Bronchial epithelial cell (primary cell): ENCODE data around the gene AKAP6. TPM values are rescaled to one million over a fixed set of nuclear protein-coding genes. Genes with fewer than 3 reads are reported as not detected.

Source experiments
- DNase-seq: peaks from one replicate; pipeline ENCODE4 v3.0.0-alpha.2; 2010; ENCODE audit warnings: low read depth
- FAIRE-seq: peaks from 2 replicates; lab custom pipeline; 2011; peaks lifted over from hg19 to GRCh38; lab: Jason Lieb, UNC
- H3K27me3 ChIP-seq: 2 replicates; pipeline ENCODE4 v1.5.1; 2011; ENCODE audit warnings: low read length; ENCODE audit not compliant: control insufficient read depth, insufficient read depth
- H3K36me3 ChIP-seq: 2 replicates; pipeline ENCODE4 v1.5.1; 2011; ENCODE audit warnings: low read length; ENCODE audit not compliant: control insufficient read depth, insufficient read depth
- H3K4me3 ChIP-seq: 2 replicates; pipeline ENCODE4 v1.5.1; 2011; ENCODE audit warnings: mild to moderate bottlenecking, low read depth, low read length, control low read depth
- total RNA-seq: library from RNA; depleted of rRNA; stranded (reverse); fragments of >200 nt; gene quantifications from 2 replicates; pipeline ENCODE4 v1.2.1, GENCODE V29; 2014
- TF ChIP-seq, protein P1 (sequence below): IDR thresholded peaks from 2 replicates; pipeline ENCODE4 v1.5.1; 2011; ENCODE audit warnings: mild to moderate bottlenecking, moderate library complexity, low read length, control low read depth, inconsistent platforms; ENCODE audit not compliant: insufficient read depth, severe bottlenecking

The AKAP6 gene
- total RNA-seq, 1 donor from 2014 or later, result 4.2 TPM

DNA sequence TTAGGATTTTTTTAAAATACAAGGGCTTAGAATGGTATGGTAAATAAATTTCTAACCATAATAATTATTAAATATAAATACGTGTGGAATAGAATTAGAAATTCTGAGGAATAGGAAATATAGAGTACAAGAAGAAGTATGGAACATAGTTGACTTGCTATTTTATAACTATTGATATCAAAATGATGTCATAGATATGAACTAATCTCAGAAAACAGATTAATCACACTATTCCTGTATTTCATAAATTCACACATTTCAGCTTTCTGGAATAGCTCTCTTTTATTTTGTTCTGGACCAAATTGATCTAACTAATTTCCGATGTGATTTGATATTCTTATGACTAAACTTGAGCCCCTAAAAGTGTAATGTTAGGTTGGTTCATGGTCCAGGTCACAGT lies 372.4 kb downstream of the AKAP6 start:
- Histone ChIP-seq H3K36me3 (no peaks in the 10 kb centered on the region), H3K27me3 (no peaks in the 10 kb centered on the region), H3K4me3 (no peak overlapping the region)
- FAIRE-seq (no peak), DNase-seq (no peak)
- TF ChIP-seq, protein P1, sequence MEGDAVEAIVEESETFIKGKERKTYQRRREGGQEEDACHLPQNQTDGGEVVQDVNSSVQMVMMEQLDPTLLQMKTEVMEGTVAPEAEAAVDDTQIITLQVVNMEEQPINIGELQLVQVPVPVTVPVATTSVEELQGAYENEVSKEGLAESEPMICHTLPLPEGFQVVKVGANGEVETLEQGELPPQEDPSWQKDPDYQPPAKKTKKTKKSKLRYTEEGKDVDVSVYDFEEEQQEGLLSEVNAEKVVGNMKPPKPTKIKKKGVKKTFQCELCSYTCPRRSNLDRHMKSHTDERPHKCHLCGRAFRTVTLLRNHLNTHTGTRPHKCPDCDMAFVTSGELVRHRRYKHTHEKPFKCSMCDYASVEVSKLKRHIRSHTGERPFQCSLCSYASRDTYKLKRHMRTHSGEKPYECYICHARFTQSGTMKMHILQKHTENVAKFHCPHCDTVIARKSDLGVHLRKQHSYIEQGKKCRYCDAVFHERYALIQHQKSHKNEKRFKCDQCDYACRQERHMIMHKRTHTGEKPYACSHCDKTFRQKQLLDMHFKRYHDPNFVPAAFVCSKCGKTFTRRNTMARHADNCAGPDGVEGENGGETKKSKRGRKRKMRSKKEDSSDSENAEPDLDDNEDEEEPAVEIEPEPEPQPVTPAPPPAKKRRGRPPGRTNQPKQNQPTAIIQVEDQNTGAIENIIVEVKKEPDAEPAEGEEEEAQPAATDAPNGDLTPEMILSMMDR, result no peak

DNA sequence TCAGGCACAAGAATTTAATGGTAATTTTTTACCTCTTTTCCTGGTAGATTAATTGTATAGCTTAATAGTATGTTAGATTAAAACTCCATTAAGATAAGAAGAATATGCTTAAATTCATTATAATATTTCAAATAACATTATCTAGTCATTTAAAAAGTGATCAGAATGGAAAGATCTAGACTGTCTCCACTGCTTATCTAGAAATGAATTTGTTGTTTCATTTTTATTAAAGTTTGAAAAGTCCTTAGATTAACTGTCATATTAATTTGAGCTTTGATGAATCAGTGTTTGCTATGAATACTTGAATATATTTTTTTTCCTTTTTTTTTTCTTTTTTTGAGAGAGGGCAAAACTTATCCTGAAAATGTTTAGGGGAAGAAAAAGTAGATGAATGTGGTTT lies 373.0 kb downstream of the AKAP6 start:
- no peaks in the 10 kb centered on the region for H3K36me3 ChIP-seq
- no peak for FAIRE-seq
- no peaks in the 10 kb centered on the region for H3K27me3 ChIP-seq
- H3K4me3 ChIP-seq, result no peak overlapping the region
- no peak for DNase-seq
- TF ChIP-seq, protein P1, result no peak

DNA sequence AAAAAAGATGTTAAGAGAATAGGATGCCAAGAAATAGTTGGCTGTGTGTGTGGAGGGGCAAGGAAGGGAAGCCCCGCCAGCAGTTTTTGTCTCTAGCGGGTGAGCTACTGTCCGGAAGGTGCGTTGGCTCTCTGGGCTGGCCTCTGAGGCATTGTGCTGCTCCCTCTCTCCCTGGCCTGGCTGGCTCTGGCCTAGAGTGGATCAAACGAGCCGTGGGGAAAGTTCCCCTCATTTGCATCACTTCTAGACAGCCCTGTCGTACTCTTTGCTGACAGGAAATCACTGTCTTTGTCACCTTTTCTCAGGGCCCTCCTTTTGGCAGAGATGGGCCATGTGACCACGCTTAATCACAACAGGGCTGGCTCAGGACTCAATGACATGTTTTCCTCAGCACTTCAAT lies 373.5 kb downstream of the AKAP6 start:
- FAIRE-seq, result no peak
- Histone ChIP-seq H3K4me3 (no peak overlapping the region), H3K27me3 (no peaks in the 10 kb centered on the region), H3K36me3 (no peaks in the 10 kb centered on the region)
- DNase-seq, result peak; percentile 49
- TF ChIP-seq, protein P1, result no peak

DNA sequence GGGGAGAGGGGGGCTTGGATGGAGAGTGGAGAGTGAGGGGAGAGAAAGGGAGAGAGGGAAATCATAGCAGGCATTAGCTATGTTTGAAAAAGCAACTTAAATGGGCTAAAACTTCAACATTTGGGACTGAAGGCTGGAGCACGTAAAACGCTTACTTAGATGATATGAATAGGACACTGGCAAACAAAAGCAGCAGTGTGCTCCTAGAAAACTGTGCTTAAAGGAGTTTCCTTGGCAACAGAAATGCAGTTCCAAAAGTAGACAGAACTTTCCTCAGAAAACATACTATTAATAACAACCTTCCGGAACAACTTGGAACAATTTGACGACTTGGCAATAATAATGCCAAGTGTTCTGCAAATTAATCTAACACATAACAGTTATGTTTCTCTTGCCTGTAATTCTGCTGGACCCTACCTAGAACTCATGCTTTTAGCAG lies 374.1 kb downstream of the AKAP6 start:
- Histone ChIP-seq H3K36me3 (no peaks in the 10 kb centered on the region), H3K27me3 (no peaks in the 10 kb centered on the region), H3K4me3 (no peak overlapping the region)
- FAIRE-seq, result no peak
- no peak for DNase-seq
- TF ChIP-seq, protein P1, result no peak

DNA sequence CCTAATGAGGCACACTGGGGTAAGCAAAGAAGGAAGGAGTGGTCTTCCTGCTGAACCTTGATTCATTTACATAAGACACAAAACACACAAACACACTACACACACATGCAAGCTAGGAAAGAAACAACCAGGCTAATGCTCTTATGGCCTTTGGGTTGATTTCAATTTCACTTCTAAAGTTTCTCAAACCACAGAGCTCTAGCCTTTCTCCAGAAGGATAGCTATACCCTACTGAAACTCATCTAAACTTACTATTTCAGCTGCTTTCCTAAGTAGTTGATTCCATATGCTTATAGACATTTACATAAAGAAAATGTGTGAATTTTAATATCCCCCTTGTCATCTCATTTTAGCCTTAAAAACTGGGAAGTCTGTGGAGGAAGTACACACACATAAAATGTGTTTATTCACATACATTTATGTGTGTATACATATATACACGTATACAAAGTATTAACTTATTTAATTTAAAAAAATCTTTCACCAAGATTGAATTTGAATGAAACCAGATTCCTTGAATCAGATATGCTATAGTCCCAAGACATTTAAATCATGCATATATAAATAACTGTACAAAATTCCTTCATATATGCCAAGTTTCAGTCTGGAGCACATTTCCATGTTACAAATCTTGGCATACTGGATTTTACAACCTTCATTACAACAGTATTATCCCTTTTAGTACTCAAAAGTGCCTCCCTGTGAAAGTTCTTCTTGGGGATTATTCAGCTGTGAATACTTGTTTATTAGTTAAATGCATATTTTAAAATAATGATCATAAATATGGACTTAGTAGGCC lies 377.8 kb downstream of the AKAP6 start:
- H3K36me3 ChIP-seq, result no peaks in the 10 kb centered on the region
- TF ChIP-seq, protein P1, result no peak
- DNase-seq, result no peak
- no peak overlapping the region for H3K4me3 ChIP-seq
- H3K27me3 ChIP-seq, result no peaks in the 10 kb centered on the region
- no peak for FAIRE-seq
